ENCODE measurements around the gene AGO3.

GRCh38 chr1:36034692-36035091, 103.8 kb downstream of the AGO3 start:
- no peak for TF ChIP-seq CTCF (IDR thresholded peaks at IDR 0.05)
- TF ChIP-seq SIN3A (IDR thresholded peaks at IDR 0.05; ENCODE audit: borderline replicate concordance, insufficient read depth, low read depth, low read length): no peak
- no peak for TF ChIP-seq POLR2AphosphoS5 (IDR thresholded peaks at IDR 0.05; ENCODE audit: low read depth, low read length)
- no peak for TF ChIP-seq REST (IDR thresholded peaks at IDR 0.05; ENCODE audit: insufficient read depth in 1 of 2, low read depth in 2 of 2, low read length in 1 of 2)
- no peak for TF ChIP-seq TCF7L2 (IDR thresholded peaks at IDR 0.05; ENCODE audit: low read depth, low read length)

Data from Panc1 (cell line).